ENCODE measurements around the gene IL20RA. TPM values are rescaled to one million over a fixed set of nuclear protein-coding genes. Genes with fewer than 3 reads are reported as not detected.
"Not testable (repeated sequence)": the region's sequence is repeated elsewhere in the genome, so short reads cannot be mapped to it uniquely, and the experiment has no call there.

IL20RA gene, protein sequence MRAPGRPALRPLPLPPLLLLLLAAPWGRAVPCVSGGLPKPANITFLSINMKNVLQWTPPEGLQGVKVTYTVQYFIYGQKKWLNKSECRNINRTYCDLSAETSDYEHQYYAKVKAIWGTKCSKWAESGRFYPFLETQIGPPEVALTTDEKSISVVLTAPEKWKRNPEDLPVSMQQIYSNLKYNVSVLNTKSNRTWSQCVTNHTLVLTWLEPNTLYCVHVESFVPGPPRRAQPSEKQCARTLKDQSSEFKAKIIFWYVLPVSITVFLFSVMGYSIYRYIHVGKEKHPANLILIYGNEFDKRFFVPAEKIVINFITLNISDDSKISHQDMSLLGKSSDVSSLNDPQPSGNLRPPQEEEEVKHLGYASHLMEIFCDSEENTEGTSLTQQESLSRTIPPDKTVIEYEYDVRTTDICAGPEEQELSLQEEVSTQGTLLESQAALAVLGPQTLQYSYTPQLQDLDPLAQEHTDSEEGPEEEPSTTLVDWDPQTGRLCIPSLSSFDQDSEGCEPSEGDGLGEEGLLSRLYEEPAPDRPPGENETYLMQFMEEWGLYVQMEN
- 0.24 TPM for polyA plus RNA-seq (2013, experiment 1 of 2; ENCODE audit: insufficient read length)
- polyA plus RNA-seq (2013, experiment 2 of 2; ENCODE audit: insufficient read length), result 0.19 TPM

DNA sequence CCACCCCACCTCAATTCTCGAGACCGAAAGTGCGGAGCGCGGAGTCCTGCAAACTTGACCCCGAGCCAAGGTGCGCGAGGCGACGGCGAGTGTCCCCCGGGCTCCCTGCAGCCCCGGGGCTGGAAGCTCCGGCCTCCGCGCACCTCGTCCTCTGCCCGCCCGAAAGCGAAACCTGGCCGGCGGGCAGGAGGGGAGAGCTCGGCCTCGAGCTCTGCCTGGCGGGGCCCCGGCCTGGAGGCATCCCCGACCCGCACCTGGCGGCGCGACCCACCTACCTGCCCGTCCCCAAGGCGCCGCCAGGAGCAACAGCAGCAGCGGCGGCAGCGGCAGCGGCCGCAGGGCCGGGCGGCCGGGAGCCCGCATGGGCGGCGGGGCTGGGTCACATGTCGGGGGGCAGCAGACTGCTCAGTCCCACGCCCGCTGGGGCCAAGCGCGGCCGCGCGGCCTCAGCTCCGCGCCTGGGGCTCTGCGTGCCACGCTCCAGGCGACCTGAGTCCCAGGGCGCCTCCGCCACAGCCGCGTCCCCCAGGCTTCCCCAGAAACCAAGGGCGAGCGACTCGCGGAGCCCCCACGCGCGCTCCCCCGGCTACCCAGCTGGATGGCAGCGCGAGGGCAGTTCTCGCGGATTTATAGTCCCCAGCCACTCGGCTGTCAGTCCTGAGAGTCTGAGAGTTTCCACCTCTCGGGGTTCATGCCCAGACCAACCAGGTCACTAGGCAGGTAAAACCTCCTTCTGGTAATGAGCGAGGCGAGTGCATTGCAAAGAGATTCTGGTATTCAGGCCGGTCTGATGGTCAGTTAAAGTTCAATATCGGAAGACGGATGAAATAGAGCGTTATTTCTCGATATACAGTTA lies at the start of gene IL20RA:
Gene IL20RA, minus strand, starts transcription at position 600 of the 856 bp plus-strand sequence. Its CDS starts 237 bp downstream, at position 363.
- peak; percentile 16 for DNase-seq

- DNase-seq, result no peak
Observed at GRCh38 chr6:137093183-137094069, 48.7 kb upstream of the IL20RA start.

DNA sequence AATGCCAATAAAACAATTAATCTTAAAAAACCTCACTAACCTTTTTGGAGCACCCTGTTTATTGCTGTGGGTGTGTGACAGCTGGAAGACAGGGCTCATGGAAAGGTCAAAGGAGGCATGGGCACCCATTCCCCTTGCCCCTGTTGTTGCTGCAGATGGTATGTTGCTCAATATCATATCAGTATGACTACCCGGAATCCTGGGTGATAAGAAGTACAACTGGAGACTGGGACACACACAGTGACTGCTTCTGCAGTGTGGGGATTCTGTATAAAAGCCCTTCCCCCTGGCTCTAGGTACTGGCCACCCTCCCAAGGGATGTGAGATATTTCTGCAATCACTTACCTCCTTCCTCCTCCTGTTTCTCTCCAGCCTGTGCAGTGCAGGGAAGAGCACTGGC lies 47.3 kb upstream of the IL20RA start:
- DNase-seq, result no peak

DNA sequence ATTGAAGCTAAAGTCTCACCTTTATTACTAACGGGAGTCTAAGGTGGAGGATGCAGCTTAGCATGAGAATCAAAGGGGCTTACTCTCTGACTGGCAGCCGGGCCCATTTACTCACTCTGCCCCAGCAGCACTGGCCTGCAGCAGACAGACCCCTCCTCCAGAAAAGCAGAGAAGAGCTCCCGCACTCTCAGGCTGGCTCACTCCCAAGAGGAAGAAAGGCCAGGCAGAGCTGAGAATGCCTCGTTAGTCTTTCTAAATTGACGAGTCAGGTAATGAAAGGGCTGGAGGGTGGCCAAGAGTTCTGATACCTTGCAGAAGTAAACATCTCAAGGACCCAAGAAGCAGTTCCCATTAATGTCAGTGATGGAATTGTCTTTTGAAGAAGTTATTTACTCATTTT lies 44.5 kb upstream of the IL20RA start:
- no peak for DNase-seq

DNA sequence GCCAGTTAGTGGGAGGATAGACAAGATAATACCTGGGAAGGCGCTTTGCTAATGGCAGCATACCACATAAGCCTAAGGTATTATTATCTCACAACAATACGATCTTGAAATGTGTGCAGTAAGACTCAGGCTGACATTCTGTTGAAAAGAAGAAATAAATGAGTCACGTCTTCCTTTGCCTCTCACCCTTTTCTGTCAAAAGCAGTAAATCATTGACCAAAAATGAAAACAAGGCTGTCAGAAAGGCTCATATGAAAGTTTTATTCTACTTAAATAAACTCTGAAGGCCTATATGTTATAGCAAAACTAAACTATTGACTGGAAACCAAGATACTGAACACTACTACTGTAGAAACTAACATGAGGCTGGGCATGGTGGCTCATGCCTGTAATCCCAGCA lies 43.1 kb upstream of the IL20RA start:
- no peak for DNase-seq

DNA sequence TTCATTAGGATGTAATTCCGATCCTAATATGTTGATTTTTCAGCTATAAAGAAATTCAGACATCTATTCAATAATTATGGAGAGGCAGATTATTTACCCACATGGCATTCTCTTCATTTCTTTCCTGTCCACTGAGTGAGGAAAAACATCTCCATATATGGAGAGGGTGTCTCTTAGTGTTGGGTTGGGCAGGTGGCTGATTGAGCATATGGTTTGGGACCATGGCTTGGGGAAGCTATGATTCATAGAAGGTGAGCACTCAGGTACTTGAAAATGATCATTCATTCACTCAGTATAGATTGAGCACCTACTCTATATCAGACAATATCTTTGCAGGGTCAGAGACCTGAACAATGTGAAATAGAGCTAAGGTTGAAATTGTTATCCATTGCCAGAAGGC lies 41.3 kb upstream of the IL20RA start:
- DNase-seq, result no peak

DNA sequence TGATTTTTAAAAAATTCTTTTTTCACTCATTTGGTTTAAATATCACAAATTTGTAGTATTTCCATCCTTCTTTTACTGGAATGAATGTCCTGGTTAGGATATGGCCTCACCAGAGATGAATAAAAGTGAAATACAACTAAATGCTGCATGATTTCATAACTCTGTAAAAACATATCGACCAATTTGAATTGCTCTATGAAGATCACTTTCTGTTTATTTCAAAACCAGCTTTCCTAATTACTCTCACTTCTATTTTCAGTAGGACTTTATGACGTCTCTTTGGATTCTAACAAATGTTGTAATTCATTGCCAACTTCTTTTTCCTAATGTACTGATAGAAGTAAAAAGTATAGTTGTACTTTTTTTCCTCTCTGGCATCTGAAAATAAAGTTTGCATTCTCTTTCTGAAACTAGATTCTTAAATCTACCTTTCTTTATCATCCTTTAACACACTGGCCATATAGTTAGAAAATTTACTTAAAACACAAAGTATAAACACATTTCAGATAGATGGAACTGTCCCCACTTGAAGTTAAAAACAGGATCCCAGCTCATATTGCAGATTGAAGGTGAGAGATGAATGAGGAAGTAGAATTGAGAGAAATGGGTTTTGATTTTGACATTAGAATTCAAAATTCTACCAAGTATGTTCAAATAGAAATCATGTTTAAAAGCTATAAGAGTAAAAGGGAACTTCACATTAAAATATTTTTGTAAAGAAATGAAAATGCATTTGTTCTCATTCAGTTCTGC lies 40.3 kb upstream of the IL20RA start:
- no peak for DNase-seq

GRCh38 chr6:137084090-137084489 lies 39.3 kb upstream of the IL20RA start:
- DNase-seq, result no peak

DNA sequence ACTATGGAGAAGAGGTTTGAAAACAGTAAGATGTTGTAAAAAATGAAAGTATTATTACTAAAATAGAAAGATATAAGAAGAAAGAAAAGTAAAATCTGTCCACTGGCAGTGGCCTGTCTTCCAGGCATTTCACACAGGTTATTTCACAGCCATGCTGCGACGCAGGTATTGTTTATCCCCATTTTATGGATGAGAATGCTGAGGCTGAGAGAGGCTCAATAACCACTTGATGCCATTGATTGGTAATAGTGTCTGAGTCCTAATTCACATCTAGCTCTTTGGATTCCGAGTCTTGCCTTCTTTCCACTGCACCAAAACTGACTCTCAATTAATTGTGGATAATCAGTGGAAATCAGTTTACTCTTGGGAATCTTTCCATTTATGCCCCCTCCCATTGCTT lies 37.2 kb upstream of the IL20RA start:
- DNase-seq, result no peak

DNA sequence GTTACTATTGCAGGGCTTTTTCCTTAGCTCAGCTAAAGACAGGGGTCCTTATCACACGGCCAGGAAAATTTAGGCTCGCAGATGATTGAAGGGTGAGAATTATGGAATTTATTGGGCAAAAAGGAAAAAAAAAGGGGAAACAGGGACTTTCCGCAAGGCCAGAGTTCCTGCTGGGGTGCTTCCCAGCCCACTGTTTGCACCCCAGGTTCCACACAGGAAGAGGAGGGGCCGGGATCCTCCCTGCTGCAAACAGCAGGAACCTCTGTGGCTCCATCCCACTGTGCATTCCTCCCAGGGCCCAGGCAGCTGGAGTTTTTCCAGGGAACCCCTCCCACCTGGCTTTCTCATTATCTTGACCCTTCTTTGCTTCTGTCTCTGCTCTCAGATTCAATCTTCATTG lies 35.9 kb upstream of the IL20RA start:
- no peak for DNase-seq

DNA sequence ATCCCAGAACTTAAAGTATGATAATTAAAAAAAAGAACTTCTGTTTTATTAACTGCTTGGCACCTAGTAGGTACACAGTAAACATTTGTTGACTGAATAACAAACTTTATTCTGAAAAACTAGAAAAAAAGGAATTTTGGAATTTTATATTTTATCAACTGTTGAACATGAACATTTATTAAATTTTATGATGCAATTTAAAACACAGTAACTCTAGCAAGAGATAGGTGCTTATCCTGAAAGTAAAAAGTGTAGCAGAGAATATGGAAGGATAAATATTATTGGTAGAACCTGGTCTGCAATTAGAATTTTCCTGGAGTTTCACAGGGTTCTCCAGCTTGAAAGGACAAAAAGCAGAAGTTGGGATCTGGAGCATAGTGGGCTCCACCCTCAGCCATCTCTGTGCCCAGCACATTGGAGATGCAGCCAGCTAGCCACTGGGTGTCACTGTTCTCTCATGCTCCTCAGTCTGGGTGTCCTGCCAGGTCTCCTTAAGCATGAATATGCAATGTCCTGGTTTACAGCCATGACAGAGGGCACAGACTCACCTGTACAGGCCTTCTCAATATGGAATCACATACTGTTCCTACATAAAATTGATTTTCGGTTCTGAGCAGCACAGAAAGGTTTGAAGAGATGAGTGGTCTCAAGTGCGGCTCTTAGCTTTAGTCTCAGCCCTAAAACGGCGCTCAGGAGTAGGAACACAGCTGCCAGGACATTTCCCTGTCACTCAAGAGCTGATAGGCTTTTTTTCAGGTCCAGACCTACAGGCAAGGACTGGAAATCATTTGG lies 31.7 kb upstream of the IL20RA start:
- DNase-seq, result peak; percentile 48

DNA sequence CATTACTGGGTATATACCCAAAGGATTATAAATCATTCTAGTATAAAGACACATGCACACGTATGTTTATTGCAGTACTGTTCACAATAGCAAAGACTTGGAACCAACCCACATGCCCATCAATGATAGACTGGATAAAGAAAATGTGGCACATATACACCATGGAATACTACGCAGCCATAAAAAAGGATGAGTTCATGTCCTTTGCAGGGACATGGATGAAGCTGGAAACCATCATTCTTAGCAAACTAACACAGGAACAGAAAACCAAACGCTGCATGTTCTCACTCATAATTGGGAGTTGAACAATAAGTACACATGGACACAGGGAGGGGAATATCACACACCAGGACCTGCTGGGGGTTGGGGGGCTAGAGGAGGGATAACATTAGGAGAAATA lies 31.0 kb upstream of the IL20RA start:
- not testable (repeated sequence) for DNase-seq

DNA sequence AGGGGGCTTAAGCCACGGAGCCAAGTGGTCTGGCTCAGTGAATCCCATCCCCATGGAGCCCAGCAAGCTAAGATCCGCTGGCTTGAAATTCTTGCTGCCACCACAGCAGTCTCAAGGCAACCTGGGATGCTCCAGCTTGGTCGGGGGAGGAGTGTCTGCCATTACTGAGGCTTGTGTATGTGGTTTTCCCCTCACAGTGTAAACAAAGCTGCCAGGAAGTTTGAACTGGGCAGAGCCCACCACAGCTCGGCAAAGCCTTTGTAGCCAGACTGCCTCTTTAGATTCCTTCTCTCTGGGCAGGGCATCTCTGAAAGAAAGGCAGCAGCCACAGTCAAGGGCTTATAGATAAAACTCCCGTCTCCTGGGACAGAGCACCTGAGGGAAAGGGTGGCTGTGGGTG lies 25.5 kb upstream of the IL20RA start:
- no peak for DNase-seq

DNA sequence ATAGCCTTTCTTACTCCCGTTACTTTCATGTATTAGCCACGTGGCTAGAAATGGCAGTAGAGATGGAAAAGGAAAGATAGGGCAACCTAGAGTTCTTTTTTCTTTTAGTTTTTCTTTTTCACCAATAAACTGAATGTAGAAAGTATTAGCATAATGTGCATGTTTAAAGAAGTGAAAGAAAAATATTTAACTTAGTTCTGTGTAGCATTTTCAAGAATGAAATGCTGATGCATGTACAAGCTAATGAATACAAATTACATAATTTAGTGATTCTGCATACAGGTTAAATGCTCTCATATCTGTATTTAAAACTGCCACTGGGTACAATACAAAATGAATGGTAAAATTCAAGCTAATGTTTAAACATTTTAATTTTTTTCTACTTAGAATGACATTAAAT lies 22.6 kb upstream of the IL20RA start:
- DNase-seq, result no peak

DNA sequence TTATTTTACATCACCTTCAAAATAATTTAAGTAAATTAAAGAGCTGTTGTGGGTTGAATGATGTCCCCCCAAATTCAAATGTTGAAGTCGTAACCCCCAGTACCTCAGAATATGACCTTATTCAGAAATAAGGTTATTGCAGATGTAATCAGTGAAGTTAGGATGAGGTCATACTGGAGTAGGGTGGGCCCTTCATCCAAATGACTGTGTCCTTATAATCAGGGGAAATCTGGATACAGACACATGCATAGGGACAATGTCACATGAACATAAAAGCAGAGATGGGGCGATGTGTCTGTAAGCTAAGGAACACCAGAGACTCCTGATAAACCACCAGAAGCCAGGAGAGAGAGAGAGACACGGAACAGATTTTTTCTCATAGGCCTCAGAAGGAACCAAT lies 13.3 kb upstream of the IL20RA start:
- DNase-seq, result no peak

DNA sequence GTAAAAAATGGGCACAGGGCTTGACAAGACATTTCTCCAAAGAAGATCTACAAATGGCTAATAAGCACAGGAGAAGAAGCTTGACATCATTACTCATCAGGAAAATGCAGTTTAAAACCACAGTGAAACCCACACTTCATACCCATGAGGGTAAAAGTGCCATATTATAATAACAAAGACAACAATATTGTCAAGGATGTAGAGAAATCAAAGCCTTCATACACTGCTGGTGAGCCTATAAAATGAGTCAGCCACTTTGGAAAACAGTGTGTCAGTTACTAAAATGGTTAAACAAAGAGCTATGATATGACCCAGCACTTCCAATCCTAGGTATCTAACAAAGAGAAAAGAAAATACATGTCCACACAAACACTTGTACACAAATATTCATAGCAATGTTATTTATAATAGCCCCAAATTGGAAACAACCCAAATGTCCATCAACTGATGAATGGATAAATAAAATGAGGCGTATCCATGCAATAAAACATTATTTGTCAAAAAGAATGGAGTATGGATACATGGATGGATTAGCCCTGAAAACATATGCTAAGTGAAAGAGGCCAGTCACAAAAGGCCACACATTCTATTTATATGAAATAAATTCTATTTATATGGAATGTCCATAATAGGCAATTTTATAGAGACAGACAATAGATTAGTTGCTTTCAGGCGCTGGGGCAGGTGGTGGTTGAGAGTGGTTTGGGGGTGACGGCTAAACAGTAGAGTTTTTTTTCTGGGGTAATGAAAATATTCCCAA lies 11.5 kb upstream of the IL20RA start:
- no peak for DNase-seq

DNA sequence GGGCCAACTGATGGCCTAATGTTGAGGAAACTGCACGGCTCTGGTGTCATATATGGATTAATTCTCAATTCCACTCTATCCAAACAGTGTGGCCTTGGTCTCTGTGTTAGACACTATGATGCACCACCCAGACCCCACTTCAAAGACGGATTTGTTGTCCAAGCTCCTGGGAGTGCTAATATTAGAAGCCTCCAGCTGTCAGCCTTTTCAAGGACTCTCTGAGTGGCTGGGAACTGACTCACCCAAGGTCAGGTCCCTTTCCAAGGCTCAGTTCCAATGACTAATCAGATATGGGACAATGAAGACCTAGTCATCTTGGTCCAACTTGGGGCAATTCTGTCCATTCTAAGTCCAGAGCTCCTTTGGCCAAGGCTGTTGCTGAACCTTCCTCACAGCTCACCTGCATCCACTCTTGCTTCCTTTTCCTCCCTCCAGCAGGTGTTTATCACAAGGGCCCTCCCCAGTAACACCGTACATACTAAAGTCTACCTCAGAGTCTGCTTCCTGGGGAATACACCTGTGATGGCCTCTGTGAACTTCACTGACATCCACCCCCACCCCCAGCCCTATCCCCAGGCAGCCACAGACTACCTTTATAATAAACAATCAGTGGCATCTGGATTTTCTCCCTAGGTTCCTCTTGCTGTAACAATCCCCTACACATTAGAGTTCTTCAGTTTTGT lies 7.2 kb upstream of the IL20RA start:
- no peak for DNase-seq

GRCh38 chr6:137049095-137049494 lies 4.3 kb upstream of the IL20RA start:
- DNase-seq, result no peak

GRCh38 chr6:137046871-137047412 lies 2.2 kb upstream of the IL20RA start:
- DNase-seq, result no peak

All from fibroblast of skin of abdomen (primary cell).